ENCODE measurements around the gene SYT13.

DNA sequence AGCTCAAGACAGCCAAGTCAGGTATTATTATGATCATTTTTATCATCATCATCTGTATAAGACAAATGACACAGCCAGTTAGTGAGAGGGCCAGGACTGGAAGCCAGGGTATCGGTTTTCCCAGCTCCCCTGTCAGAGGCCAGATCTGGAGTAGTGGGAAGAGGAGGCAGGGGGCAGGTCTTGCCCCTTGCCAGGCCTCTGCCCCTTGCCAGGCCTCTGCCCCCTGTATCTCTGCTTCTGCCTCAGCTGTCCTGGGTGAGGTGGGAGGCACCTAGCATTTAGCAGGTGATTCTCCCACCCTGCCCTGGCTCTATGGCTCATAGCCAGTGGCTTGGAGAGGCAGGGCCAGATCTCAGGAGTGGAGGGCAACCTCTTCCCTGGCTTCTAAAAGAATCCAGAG lies 72.4 kb downstream of the SYT13 start:
- TF ChIP-seq CTCF (IDR thresholded peaks at IDR 0.05) (no peak), POLR2A (IDR thresholded peaks at IDR 0.05) (no peak)

Data from tibial nerve (tissue), 3 donors.